ENCODE measurements around the gene ISL2.

DNA sequence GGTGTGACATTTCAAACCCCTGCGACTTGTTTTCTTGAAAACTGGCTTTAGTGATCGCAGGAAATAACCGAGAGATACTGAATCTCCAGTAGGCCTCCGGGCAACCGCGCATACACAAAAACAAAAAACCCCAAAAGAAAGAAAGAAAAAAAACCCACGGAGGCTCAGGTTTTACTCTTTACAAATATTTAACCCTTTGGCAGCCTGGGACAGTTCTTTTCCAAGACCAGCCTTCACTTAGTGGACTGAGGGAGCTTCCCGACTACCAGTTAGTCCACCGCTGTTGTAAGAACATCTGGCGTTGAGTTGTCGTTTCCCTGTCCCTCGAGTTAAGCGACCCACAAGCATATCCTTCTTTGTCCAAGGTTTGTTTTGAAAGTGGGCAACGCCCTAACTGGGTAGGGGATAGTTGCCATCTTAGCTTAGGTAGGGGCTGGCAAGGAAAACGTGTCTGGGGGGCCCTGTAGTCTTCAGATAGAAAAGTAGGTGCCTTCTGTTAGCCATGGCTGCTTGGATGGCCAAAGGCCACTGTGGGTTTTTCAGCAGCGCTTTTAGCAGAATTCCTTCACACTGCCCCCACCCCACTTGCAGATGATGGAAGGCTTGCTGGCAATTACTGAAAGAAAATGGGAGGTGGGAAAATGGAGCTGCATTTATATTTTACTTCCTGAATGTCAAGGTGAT, 6.9 kb downstream of the ISL2 start:
- TF ChIP-seq, protein P1, sequence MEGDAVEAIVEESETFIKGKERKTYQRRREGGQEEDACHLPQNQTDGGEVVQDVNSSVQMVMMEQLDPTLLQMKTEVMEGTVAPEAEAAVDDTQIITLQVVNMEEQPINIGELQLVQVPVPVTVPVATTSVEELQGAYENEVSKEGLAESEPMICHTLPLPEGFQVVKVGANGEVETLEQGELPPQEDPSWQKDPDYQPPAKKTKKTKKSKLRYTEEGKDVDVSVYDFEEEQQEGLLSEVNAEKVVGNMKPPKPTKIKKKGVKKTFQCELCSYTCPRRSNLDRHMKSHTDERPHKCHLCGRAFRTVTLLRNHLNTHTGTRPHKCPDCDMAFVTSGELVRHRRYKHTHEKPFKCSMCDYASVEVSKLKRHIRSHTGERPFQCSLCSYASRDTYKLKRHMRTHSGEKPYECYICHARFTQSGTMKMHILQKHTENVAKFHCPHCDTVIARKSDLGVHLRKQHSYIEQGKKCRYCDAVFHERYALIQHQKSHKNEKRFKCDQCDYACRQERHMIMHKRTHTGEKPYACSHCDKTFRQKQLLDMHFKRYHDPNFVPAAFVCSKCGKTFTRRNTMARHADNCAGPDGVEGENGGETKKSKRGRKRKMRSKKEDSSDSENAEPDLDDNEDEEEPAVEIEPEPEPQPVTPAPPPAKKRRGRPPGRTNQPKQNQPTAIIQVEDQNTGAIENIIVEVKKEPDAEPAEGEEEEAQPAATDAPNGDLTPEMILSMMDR (IDR thresholded peaks at IDR 0.05; ENCODE audit: low read length): no peak
- no peak for TF ChIP-seq EZH2 (IDR thresholded peaks at IDR 0.05; ENCODE audit: borderline replicate concordance, low read length)
